Endodermal cell (in vitro differentiated cells): Measurements from ENCODE around the gene HPS3. TPM values are rescaled to one million over a fixed set of nuclear protein-coding genes. Genes with fewer than 3 reads are reported as not detected.

ENCODE experiments used
- DNase-seq: peaks from one replicate; pipeline ENCODE4 v3.0.0-alpha.2; 2017
- H3K27ac ChIP-seq: 2 replicates; pipeline ENCODE4 v1.5.1; 2013; ENCODE audit warnings: mild to moderate bottlenecking, low read depth, low read length, moderate library complexity
- H3K27me3 ChIP-seq: 2 replicates; pipeline ENCODE4 v1.6.1; 2013; ENCODE audit warnings: mild to moderate bottlenecking, low read length, moderate library complexity; ENCODE audit not compliant: insufficient read depth, control insufficient read depth, poor library complexity, severe bottlenecking
- H3K36me3 ChIP-seq: 2 replicates; pipeline ENCODE4 v1.7.0; 2013; ENCODE audit warnings: mild to moderate bottlenecking, low read length, moderate library complexity; ENCODE audit not compliant: control insufficient read depth, insufficient read depth
- H3K4me1 ChIP-seq: one replicate; pipeline ENCODE4 v1.7.0; 2013; ENCODE audit warnings: low read length; ENCODE audit not compliant: control insufficient read depth, insufficient read depth
- H3K4me3 ChIP-seq: 2 replicates; pipeline ENCODE4 v1.5.1; 2013; ENCODE audit warnings: mild to moderate bottlenecking, low read length, moderate library complexity
- H3K9ac ChIP-seq: 2 replicates; pipeline ENCODE4 v1.6.1; 2013; ENCODE audit warnings: mild to moderate bottlenecking, low read length, moderate library complexity; ENCODE audit not compliant: poor library complexity, severe bottlenecking; ENCODE audit errors: extremely low read depth
- H3K9me3 ChIP-seq: 2 replicates; pipeline ENCODE4 v1.6.1; 2013; ENCODE audit warnings: mild to moderate bottlenecking, low read length, moderate library complexity; ENCODE audit not compliant: control insufficient read depth
- H3K27ac Mint-ChIP-seq: 2 replicates; pipeline ENCODE4 v1.8.0; 2020; ENCODE audit warnings: mixed read lengths
- H3K27me3 Mint-ChIP-seq: 2 replicates; pipeline ENCODE4 v1.8.0; 2021; ENCODE audit warnings: mild to moderate bottlenecking, mixed read lengths; ENCODE audit not compliant: insufficient read depth
- H3K36me3 Mint-ChIP-seq: 2 replicates; pipeline ENCODE4 v1.8.0; 2020; ENCODE audit warnings: low read depth, mixed read lengths
- H3K4me1 Mint-ChIP-seq: 2 replicates; pipeline ENCODE4 v1.8.0; 2020; ENCODE audit warnings: mixed read lengths
- H3K4me3 Mint-ChIP-seq: 2 replicates; pipeline ENCODE4 v1.8.0; 2020; ENCODE audit warnings: mild to moderate bottlenecking, moderate library complexity, mixed read lengths
- H3K9me3 Mint-ChIP-seq: 2 replicates; pipeline ENCODE4 v1.8.0; 2020; ENCODE audit warnings: mild to moderate bottlenecking, mixed read lengths
- WGBS, 2 experiments: methylation state at CpG; one replicate each; pipeline versions ENCODE4 v1.1.5 to v1.1.7; 2013; ENCODE audit warnings: missing lambda C conversion rate in 2 of 2, mixed read lengths in 1 of 2; ENCODE audit not compliant: insufficient coverage in 1 of 2, insufficient read length in 1 of 2; 5-methylcytosine and 5-hydroxymethylcytosine counted together
- total RNA-seq, 2 donors: library from RNA; stranded (reverse); fragmentation: NEBNext Ultra II Directional in 1 of 2; extraction: Animal tissue kit (Norgen Biotek cat#: 25700) in 1 of 2; gene quantifications; 2 replicates in 1 of 2; 3 replicates in 1 of 2; pipeline ENCODE4 v1.2.1, GENCODE V29; 2021
- TF ChIP-seq, protein P1 (sequence below): fragments of 200-600 bp; sonication (generic); conservative IDR thresholded peaks from 2 replicates; pipeline ENCODE4 v1.5.0; 2021; ENCODE audit warnings: antibody characterized with exemption, mild to moderate bottlenecking

The HPS3 gene
- total RNA-seq, 2 donors from 2014 or later: 26.0 to 28.7 TPM

DNA sequence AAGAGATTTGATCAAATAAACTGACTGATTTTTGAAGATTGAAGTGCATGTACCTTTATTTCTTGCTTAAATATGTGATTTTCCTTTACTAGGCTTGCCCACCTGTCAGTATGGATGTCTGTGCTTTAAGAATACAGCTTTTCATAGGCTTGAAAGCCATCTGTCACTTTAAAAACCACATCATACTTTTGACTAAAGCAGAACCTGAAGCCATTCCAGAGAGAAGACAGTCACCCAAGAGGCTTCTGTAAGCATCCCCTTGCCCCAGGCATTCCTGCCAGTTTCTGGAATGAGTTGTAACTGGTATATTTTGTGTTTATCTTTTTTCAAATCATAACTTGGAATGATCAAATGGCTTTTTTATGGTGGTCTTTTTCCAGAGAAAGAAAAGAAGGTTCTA lies 24.0 kb downstream of the HPS3 start:
- H3K4me3 Mint-ChIP-seq: no peak overlapping the region
- H3K36me3 Mint-ChIP-seq: peaks cover 30% of the 10 kb centered on the region
- no peak for DNase-seq
- Histone ChIP-seq H3K4me1 (peaks cover 7% of the 10 kb centered on the region), H3K9ac (no peak overlapping the region), H3K27ac (no peak overlapping the region), H3K27me3 (no peaks in the 10 kb centered on the region), H3K4me3 (no peak overlapping the region), H3K36me3 (peaks cover 43% of the 10 kb centered on the region), H3K9me3 (no peaks in the 10 kb centered on the region)
- H3K27me3 Mint-ChIP-seq: no peaks in the 10 kb centered on the region
- H3K9me3 Mint-ChIP-seq: no peaks in the 10 kb centered on the region
- TF ChIP-seq, protein P1, sequence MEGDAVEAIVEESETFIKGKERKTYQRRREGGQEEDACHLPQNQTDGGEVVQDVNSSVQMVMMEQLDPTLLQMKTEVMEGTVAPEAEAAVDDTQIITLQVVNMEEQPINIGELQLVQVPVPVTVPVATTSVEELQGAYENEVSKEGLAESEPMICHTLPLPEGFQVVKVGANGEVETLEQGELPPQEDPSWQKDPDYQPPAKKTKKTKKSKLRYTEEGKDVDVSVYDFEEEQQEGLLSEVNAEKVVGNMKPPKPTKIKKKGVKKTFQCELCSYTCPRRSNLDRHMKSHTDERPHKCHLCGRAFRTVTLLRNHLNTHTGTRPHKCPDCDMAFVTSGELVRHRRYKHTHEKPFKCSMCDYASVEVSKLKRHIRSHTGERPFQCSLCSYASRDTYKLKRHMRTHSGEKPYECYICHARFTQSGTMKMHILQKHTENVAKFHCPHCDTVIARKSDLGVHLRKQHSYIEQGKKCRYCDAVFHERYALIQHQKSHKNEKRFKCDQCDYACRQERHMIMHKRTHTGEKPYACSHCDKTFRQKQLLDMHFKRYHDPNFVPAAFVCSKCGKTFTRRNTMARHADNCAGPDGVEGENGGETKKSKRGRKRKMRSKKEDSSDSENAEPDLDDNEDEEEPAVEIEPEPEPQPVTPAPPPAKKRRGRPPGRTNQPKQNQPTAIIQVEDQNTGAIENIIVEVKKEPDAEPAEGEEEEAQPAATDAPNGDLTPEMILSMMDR: no peak
- peaks cover 15% of the 10 kb centered on the region for H3K4me1 Mint-ChIP-seq
- no peak overlapping the region for H3K27ac Mint-ChIP-seq

DNA sequence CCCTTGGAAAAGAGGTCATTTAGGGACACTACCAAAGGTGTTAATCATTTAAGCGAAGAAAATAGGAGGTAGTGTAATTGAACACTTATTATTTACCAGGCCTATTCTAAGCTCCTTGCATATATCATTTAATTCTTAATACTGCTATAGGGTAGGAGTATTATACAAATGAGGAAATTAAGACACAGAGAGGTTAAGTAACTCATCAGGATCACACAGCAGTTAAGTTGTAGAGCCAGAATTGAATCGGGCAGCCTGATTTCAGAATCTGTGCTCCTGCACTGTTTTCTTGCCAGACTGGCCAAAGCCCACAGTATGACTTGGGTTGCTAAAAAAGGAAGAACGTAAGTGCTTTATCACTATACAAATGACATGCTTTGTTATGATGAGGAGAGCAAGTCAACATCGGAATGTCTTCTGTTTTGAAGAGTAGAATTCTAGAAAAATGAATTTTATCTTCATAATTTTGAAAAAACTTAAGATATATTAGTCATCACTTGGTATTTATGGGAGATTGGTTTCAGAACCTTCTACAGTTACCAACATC lies 31.4 kb downstream of the HPS3 start:
- H3K36me3 Mint-ChIP-seq: peaks cover 50% of the 10 kb centered on the region

DNA sequence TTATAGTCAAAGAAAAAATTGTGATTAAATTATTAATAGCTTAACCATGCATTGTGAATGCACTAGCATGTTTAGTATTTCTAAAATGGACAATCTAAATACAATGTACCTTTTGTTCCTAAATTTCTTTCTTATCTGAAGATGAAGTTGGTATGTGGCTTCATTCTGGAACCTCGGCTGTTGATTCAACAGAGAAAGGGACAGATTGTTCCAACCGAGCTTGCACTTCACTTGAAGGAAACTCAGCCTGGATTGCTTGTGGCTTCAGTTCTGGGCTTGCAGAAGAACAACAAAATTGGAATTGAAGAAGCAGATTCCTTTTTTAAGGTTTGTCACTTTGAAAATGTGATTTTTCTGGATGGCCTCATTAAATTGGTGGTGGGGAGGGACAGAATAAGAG lies 32.6 kb downstream of the HPS3 start:
- Mint-ChIP-seq H3K36me3 (peaks cover 54% of the 10 kb centered on the region), H3K27ac (no peak overlapping the region), H3K4me1 (no peaks in the 10 kb centered on the region), H3K4me3 (no peak overlapping the region), H3K27me3 (no peaks in the 10 kb centered on the region), H3K9me3 (no peaks in the 10 kb centered on the region)
- no peaks in the 10 kb centered on the region for H3K4me1 ChIP-seq
- H3K27ac ChIP-seq: no peak overlapping the region
- no peaks in the 10 kb centered on the region for H3K9me3 ChIP-seq
- H3K4me3 ChIP-seq: no peak overlapping the region
- peaks cover 50% of the 10 kb centered on the region for H3K36me3 ChIP-seq
- TF ChIP-seq, protein P1: no peak
- H3K27me3 ChIP-seq: no peaks in the 10 kb centered on the region
- WGBS, 2 experiments: 90 to 95% methylated on average over 2 of the region's 2 CpGs
- DNase-seq: no peak
- no peak overlapping the region for H3K9ac ChIP-seq

More for the DNA sequence above, 31.4 kb downstream of the HPS3 start:
- H3K36me3 ChIP-seq: peaks cover 49% of the 10 kb centered on the region
- H3K9ac ChIP-seq: no peak overlapping the region
- no peak overlapping the region for H3K27ac Mint-ChIP-seq
- H3K9me3 ChIP-seq: no peaks in the 10 kb centered on the region
- H3K4me1 Mint-ChIP-seq: no peaks in the 10 kb centered on the region
- no peak overlapping the region for H3K4me3 ChIP-seq
- H3K9me3 Mint-ChIP-seq: no peaks in the 10 kb centered on the region
- no peaks in the 10 kb centered on the region for H3K4me1 ChIP-seq
- H3K27me3 ChIP-seq: no peaks in the 10 kb centered on the region
- TF ChIP-seq, protein P1: no peak
- no peaks in the 10 kb centered on the region for H3K27me3 Mint-ChIP-seq
- no peak overlapping the region for H3K4me3 Mint-ChIP-seq
- H3K27ac ChIP-seq: no peak overlapping the region
- 95 to 100% methylated on average over 1 to 4 of the region's 4 CpGs for WGBS, 2 experiments
- DNase-seq: no peak
